VCaP (cell line): ENCODE data around the gene GNAT1.

Experiments used
- H3K27ac ChIP-seq: fragments of 450-650 bp; 2 replicates; pipeline ENCODE4 v1.5.1; 2017
- CTCF ChIP-seq: fragments of 450-650 bp; conservative IDR thresholded peaks from 2 replicates; pipeline ENCODE4 v1.5.1; 2017; ENCODE audit warnings: mild to moderate bottlenecking, moderate library complexity

GNAT1 gene

GRCh38 chr3:50246517-50246954 lies 55.1 kb downstream of the GNAT1 start:
- peak overlapping the region; percentile 77 for H3K27ac ChIP-seq
- TF ChIP-seq CTCF, result no peak; the same call in 1 of the 2 replicates
